Measurements from ENCODE around the gene TTC7B.

- TF ChIP-seq CTCF (IDR thresholded peaks at IDR 0.05) (no peak), POLR2A (IDR thresholded peaks at IDR 0.05) (no peak)
These were observed 12.6 kb upstream of the TTC7B start for GRCh38 chr14:90828642-90829487.
